Measurements from ENCODE around the gene HPSE2.

DNA sequence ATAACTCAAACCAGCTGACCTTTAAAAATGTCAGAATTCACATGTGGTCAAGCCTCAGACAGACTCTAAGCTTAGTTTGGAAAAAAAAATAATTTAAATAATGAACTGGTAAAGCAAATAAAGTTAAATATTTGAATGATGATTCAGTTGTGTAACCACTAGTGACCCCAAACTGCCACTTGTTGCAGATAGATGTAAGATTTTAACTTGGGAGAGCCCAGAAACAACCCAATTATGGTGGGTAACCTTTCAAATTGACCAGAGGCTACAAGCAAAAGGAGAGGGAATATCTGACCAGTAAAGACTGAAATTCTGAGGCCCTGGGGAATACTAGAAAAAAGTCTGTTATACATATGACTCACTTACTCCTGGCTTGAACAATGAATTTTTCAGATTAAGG, 268.1 kb downstream of the HPSE2 start:
- TF ChIP-seq, protein P1, sequence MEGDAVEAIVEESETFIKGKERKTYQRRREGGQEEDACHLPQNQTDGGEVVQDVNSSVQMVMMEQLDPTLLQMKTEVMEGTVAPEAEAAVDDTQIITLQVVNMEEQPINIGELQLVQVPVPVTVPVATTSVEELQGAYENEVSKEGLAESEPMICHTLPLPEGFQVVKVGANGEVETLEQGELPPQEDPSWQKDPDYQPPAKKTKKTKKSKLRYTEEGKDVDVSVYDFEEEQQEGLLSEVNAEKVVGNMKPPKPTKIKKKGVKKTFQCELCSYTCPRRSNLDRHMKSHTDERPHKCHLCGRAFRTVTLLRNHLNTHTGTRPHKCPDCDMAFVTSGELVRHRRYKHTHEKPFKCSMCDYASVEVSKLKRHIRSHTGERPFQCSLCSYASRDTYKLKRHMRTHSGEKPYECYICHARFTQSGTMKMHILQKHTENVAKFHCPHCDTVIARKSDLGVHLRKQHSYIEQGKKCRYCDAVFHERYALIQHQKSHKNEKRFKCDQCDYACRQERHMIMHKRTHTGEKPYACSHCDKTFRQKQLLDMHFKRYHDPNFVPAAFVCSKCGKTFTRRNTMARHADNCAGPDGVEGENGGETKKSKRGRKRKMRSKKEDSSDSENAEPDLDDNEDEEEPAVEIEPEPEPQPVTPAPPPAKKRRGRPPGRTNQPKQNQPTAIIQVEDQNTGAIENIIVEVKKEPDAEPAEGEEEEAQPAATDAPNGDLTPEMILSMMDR (IDR thresholded peaks at IDR 0.05): no peak
- TF ChIP-seq, protein P2, sequence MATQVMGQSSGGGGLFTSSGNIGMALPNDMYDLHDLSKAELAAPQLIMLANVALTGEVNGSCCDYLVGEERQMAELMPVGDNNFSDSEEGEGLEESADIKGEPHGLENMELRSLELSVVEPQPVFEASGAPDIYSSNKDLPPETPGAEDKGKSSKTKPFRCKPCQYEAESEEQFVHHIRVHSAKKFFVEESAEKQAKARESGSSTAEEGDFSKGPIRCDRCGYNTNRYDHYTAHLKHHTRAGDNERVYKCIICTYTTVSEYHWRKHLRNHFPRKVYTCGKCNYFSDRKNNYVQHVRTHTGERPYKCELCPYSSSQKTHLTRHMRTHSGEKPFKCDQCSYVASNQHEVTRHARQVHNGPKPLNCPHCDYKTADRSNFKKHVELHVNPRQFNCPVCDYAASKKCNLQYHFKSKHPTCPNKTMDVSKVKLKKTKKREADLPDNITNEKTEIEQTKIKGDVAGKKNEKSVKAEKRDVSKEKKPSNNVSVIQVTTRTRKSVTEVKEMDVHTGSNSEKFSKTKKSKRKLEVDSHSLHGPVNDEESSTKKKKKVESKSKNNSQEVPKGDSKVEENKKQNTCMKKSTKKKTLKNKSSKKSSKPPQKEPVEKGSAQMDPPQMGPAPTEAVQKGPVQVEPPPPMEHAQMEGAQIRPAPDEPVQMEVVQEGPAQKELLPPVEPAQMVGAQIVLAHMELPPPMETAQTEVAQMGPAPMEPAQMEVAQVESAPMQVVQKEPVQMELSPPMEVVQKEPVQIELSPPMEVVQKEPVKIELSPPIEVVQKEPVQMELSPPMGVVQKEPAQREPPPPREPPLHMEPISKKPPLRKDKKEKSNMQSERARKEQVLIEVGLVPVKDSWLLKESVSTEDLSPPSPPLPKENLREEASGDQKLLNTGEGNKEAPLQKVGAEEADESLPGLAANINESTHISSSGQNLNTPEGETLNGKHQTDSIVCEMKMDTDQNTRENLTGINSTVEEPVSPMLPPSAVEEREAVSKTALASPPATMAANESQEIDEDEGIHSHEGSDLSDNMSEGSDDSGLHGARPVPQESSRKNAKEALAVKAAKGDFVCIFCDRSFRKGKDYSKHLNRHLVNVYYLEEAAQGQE (IDR thresholded peaks at IDR 0.05; ENCODE audit: insufficient read depth in 1 of 2, low read depth in 2 of 2, low read length in 1 of 2): no peak
- TF ChIP-seq POLR2AphosphoS5 (IDR thresholded peaks at IDR 0.05; ENCODE audit: low read depth, low read length): no peak
- TF ChIP-seq SIN3A (IDR thresholded peaks at IDR 0.05; ENCODE audit: borderline replicate concordance, insufficient read depth, low read depth, low read length): no peak
